Endothelial cell of umbilical vein (primary cell): ENCODE measurements around the gene ADAMTS17. TPM values are rescaled to one million over a fixed set of nuclear protein-coding genes. Genes with fewer than 3 reads are reported as not detected.

Experiments used
- BruUV-seq: library from RNA; stranded (reverse); fragments of 400-500 nt; replicated peaks from 2 replicates; lab custom pipeline; 2021; lab: Mats Ljungman, UMichigan
- CTCF ChIA-PET: fragments of 300-600, 350-600 bp; sonication (Branson Sonifier 250); formaldehyde crosslinking; loops from one replicate; lab custom pipeline; 2021; ENCODE audit warnings: antibody characterized with exemption, inconsistent platforms; lab: Charles Lee
- POLR2A ChIA-PET: fragments of 300-600, 350-600 bp; sonication (Branson Sonifier 250); formaldehyde crosslinking; loops from one replicate; lab custom pipeline; 2021; ENCODE audit warnings: antibody characterized with exemption, inconsistent platforms; lab: Charles Lee
- DNase-seq: peaks from one replicate; pipeline ENCODE4 v3.0.0-alpha.2; 2011; ENCODE audit warnings: low read depth, low spot score
- FAIRE-seq: peaks from 2 replicates; lab custom pipeline; 2011; peaks lifted over from hg19 to GRCh38; lab: Jason Lieb, UNC
- H2AFZ ChIP-seq: 2 replicates; pipeline ENCODE4 v1.6.0; 2012; ENCODE audit warnings: low read depth, low read length, control low read depth, inconsistent platforms
- H3K27ac ChIP-seq: 2 replicates; pipeline ENCODE4 v1.5.1; 2011; ENCODE audit warnings: low read depth, mild to moderate bottlenecking, control low read depth, low read length, moderate library complexity; ENCODE audit not compliant: insufficient read depth
- H3K27me3 ChIP-seq, 2 experiments: 2 replicates each; pipeline versions ENCODE4 v1.6.0 to v1.6.1; 2011; ENCODE audit warnings: low read length in 2 of 2, mixed read lengths in 1 of 2; ENCODE audit not compliant: control insufficient read depth in 2 of 2, insufficient read depth in 2 of 2
- H3K36me3 ChIP-seq, 2 experiments: 2 replicates in 1 of 2; 3 replicates in 1 of 2; pipeline ENCODE4 v1.5.1; 2011; ENCODE audit warnings: low read length in 2 of 2, mild to moderate bottlenecking in 1 of 2, moderate library complexity in 1 of 2; ENCODE audit not compliant: control insufficient read depth in 2 of 2, insufficient read depth in 2 of 2; ENCODE audit errors: extremely low read depth in 1 of 2
- H3K4me1 ChIP-seq: 3 replicates; pipeline ENCODE4 v1.5.1; 2011; ENCODE audit warnings: mild to moderate bottlenecking, low read length; ENCODE audit not compliant: control insufficient read depth, insufficient read depth; ENCODE audit errors: extremely low read depth
- H3K4me2 ChIP-seq: 2 replicates; pipeline ENCODE4 v1.6.1; 2011; ENCODE audit warnings: low read length, control low read depth, mixed read lengths; ENCODE audit not compliant: insufficient read depth
- H3K4me3 ChIP-seq, 3 experiments: fragments of 200-600 bp in 1 of 3; sonication (generic), shearing (Covaris generic) in 1 of 3; replicated peaks in 1 of 3; 2 replicates each; pipeline ENCODE4 v1.5.1; 2011 to 2016; ENCODE audit warnings: control low read depth in 3 of 3, low read length in 3 of 3, mild to moderate bottlenecking in 2 of 3, inconsistent platforms in 1 of 3, low read depth in 1 of 3, moderate library complexity in 1 of 3; ENCODE audit not compliant: insufficient read depth in 1 of 3
- H3K79me2 ChIP-seq: 2 replicates; pipeline ENCODE4 v1.6.0; 2012; ENCODE audit warnings: low read length, inconsistent platforms; ENCODE audit not compliant: control insufficient read depth, insufficient read depth
- H3K9ac ChIP-seq: replicated peaks from 2 replicates; pipeline ENCODE3; 2011; ENCODE audit warnings: low read length, control low read depth; ENCODE audit not compliant: insufficient read depth; ENCODE audit errors: extremely low read depth
- H3K9me1 ChIP-seq: replicated peaks from 3 replicates; pipeline ENCODE4 v1.6.0; 2011; ENCODE audit warnings: mild to moderate bottlenecking, low read length; ENCODE audit not compliant: control insufficient read depth, insufficient read depth; ENCODE audit errors: extremely low read depth
- H3K9me3 ChIP-seq: replicated peaks from 2 replicates; pipeline ENCODE4 v1.5.1; 2012; ENCODE audit warnings: low read length, inconsistent platforms; ENCODE audit not compliant: control insufficient read depth, insufficient read depth
- H4K20me1 ChIP-seq: replicated peaks from 2 replicates; pipeline ENCODE3; 2011; ENCODE audit warnings: mild to moderate bottlenecking, low read length; ENCODE audit not compliant: control insufficient read depth, insufficient read depth; ENCODE audit errors: extremely low read depth
- CTCF ChIP-seq, 2 donors: IDR thresholded peaks; 1 replicate in 1 of 2; 2 replicates in 1 of 2; pipeline ENCODE4 v1.5.1; 2011; ENCODE audit warnings: low read length in 2 of 2, mild to moderate bottlenecking in 2 of 2, moderate library complexity in 2 of 2, control low read depth in 1 of 2, inconsistent platforms in 1 of 2, low read depth in 1 of 2; ENCODE audit not compliant: insufficient read depth in 1 of 2; ENCODE audit errors: extremely low read depth in 1 of 2
- EZH2 ChIP-seq: IDR thresholded peaks from 2 replicates; pipeline ENCODE4 v1.6.1; 2012; ENCODE audit warnings: borderline replicate concordance, low read depth, mild to moderate bottlenecking, moderate library complexity, low read length, inconsistent platforms; ENCODE audit not compliant: severe bottlenecking
- FOS ChIP-seq: IDR thresholded peaks from 2 replicates; pipeline ENCODE4 v1.6.1; 2011; ENCODE audit warnings: mild to moderate bottlenecking, low read length, moderate library complexity, borderline replicate concordance; ENCODE audit not compliant: insufficient read depth
- GATA2 ChIP-seq: IDR thresholded peaks from 2 replicates; pipeline ENCODE4 v1.7.0; 2011; ENCODE audit warnings: low read depth, mild to moderate bottlenecking, moderate library complexity, mixed read lengths, low read length; ENCODE audit not compliant: insufficient read length, insufficient read depth
- JUN ChIP-seq: IDR thresholded peaks from 2 replicates; pipeline ENCODE4 v1.6.1; 2011; ENCODE audit warnings: borderline replicate concordance, low read depth; ENCODE audit not compliant: insufficient read length, insufficient read depth
- MYC ChIP-seq: IDR thresholded peaks from one replicate; pipeline ENCODE4 v1.6.1; 2011; ENCODE audit warnings: mild to moderate bottlenecking, low read depth, low read length
- POLR2A ChIP-seq: IDR thresholded peaks from 2 replicates; pipeline ENCODE4 v1.6.1; 2012; ENCODE audit warnings: low read depth, mild to moderate bottlenecking, control low read depth, low read length
- POLR2AphosphoS5 ChIP-seq: IDR thresholded peaks from 2 replicates; pipeline ENCODE4 v1.6.1; 2012; ENCODE audit warnings: low read depth, mild to moderate bottlenecking, control low read depth, low read length, moderate library complexity; ENCODE audit not compliant: insufficient read depth
- dilution Hi-C: fragments of 300-500 bp; cut with MboI; formaldehyde crosslinking; loops from one replicate; pipeline ENCODE4 v1.15.0; 2019; ENCODE audit warnings: low sequenced_read_pairs; ENCODE audit not compliant: extremely low pct_ligation_motif_present
- intact Hi-C: fragments of 100-400 bp; cut with micrococcal nuclease; formaldehyde crosslinking; loops from one replicate; pipeline ENCODE4 v1.10.0; 2022
- polyA plus RNA-seq, 4 experiments: library from polyadenylated mRNA; depleted of rRNA in 3 of 4; stranded (reverse) in 3 of 4; unstranded in 1 of 4; fragments of >200 nt; gene quantifications; 2 replicates each; pipeline versions ENCODE4 v1.2.1 to v1.2.3, GENCODE V29; 2011 to 2012; ENCODE audit warnings: missing spikeins in 1 of 4
- total RNA-seq: library from RNA; stranded (reverse); gene quantifications from 2 replicates; pipeline ENCODE4 v1.2.3, GENCODE V29; 2021
- TF ChIP-seq, protein P1 (sequence below): IDR thresholded peaks from 2 replicates; pipeline ENCODE4 v1.6.1; 2011; ENCODE audit not compliant: insufficient read depth, insufficient read length

Gene ADAMTS17
- total and polyA plus RNA-seq, 2 donors (not counting 3 experiments of a cell fraction or from before 2014, with no cell fraction given), result 0.12 TPM; not detected in 1

- H4K20me1 ChIP-seq, result no peaks in the 10 kb centered on the region
- H3K9me1 ChIP-seq, result no peaks in the 10 kb centered on the region
- no peaks in the 10 kb centered on the region for H3K36me3 ChIP-seq
- ChIA-PET POLR2A (no interaction called here), CTCF (no interaction called here)
- no peak for FAIRE-seq
- H3K27ac ChIP-seq, result no peak overlapping the region
- intact Hi-C loops, result no loop called here
- H3K9me3 ChIP-seq, result no peaks in the 10 kb centered on the region
- H3K4me2 ChIP-seq, result no peak overlapping the region
- no peak for TF ChIP-seq POLR2A
- TF ChIP-seq FOS, result no peak
- TF ChIP-seq, protein P1, sequence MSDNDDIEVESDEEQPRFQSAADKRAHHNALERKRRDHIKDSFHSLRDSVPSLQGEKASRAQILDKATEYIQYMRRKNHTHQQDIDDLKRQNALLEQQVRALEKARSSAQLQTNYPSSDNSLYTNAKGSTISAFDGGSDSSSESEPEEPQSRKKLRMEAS, result no peak
- no peak for TF ChIP-seq EZH2
- TF ChIP-seq JUN, result no peak
- no peak for TF ChIP-seq GATA2
- TF ChIP-seq POLR2AphosphoS5, result no peak
- no peak for TF ChIP-seq MYC
- TF ChIP-seq CTCF (IDR thresholded peaks at IDR 0.05; ENCODE audit: extremely low read depth in 1 of 2, insufficient read depth in 1 of 2, low read depth in 1 of 2, low read length in 2 of 2), result no peak
- no peaks in the 10 kb centered on the region for H3K4me1 ChIP-seq
- DNase-seq, result no peak
- no peak overlapping the region for H3K9ac ChIP-seq
- no peaks in the 10 kb centered on the region for H3K27me3 ChIP-seq
- dilution Hi-C loops, result no loop called here
- H3K4me3 ChIP-seq, result no peak overlapping the region
- H2AFZ ChIP-seq, result no peak overlapping the region
- no TSS peak for BruUV-seq
- H3K79me2 ChIP-seq, result no peaks in the 10 kb centered on the region
These were observed 177.8 kb downstream of the ADAMTS17 start for GRCh38 chr15:100163961-100164360.
